H1 (cell line): Measurements from ENCODE around the gene CDC42BPB. TPM values are rescaled to one million over a fixed set of nuclear protein-coding genes. Genes with fewer than 3 reads are reported as not detected.

ENCODE experiments used
- BACH1 ChIP-seq: IDR thresholded peaks from 2 replicates; pipeline ENCODE4 v1.6.1; 2012; ENCODE audit warnings: low read length, improper control_type of control experiment
- BRCA1 ChIP-seq: IDR thresholded peaks from 2 replicates; pipeline ENCODE4 v1.6.1; 2012; ENCODE audit warnings: low read depth, low read length, improper control_type of control experiment
- CEBPB ChIP-seq: IDR thresholded peaks from 2 replicates; pipeline ENCODE4 v1.6.1; 2012; ENCODE audit warnings: low read depth, low read length
- CHD7 ChIP-seq: fragments of 300-600 bp; sonication (generic); IDR thresholded peaks from 2 replicates; pipeline ENCODE4 v1.7.1; 2012; ENCODE audit warnings: low read length, moderate library complexity, mild to moderate bottlenecking, inconsistent platforms; ENCODE audit not compliant: insufficient replicate concordance
- HDAC6 ChIP-seq: IDR thresholded peaks from one replicate; pipeline ENCODE4 v1.7.1; 2012; ENCODE audit warnings: low read depth, mild to moderate bottlenecking, inconsistent platforms, low read length, moderate library complexity
- KDM1A ChIP-seq: fragments of 200-600, 300-600 bp; sonication (generic); IDR thresholded peaks from 2 replicates; pipeline ENCODE4 v1.7.1; 2016; ENCODE audit warnings: mild to moderate bottlenecking, low read length, borderline replicate concordance
- POU5F1 ChIP-seq: IDR thresholded peaks from 2 replicates; pipeline ENCODE4 v1.6.1; 2011; ENCODE audit warnings: low read depth, mild to moderate bottlenecking, low read length, moderate library complexity
- RBBP5 ChIP-seq: IDR thresholded peaks from 2 replicates; pipeline ENCODE4 v1.7.1; 2012; ENCODE audit warnings: low read depth, mild to moderate bottlenecking, inconsistent platforms, low read length, moderate library complexity, borderline replicate concordance
- SIN3A ChIP-seq, 2 experiments: IDR thresholded peaks in 1 of 2; conservative IDR thresholded peaks in 1 of 2; 2 replicates each; pipeline ENCODE4 v1.6.1; 2011 to 2012; ENCODE audit warnings: low read length in 2 of 2, improper control_type of control experiment in 1 of 2, low read depth in 1 of 2, mild to moderate bottlenecking in 1 of 2
- SP4 ChIP-seq: IDR thresholded peaks from 2 replicates; pipeline ENCODE4 v1.6.1; 2012; ENCODE audit warnings: low read length, inconsistent platforms
- ZNF274 ChIP-seq: IDR thresholded peaks from 2 replicates; pipeline ENCODE4 v1.7.0; 2012; ENCODE audit warnings: low read length, borderline replicate concordance; ENCODE audit errors: extremely low read depth
- polyA plus RNA-seq, 7 experiments: library from polyadenylated mRNA; depleted of rRNA in 3 of 7; stranded (reverse) in 5 of 7; unstranded in 2 of 7; fragments of >200 nt in 5 of 7; fragments of 200-250 nt in 2 of 7; gene quantifications; 1 replicate in 5 of 7; 2 replicates in 1 of 7; 4 replicates in 1 of 7; pipeline versions ENCODE4 v1.2.1 to v1.2.3, GENCODE V29; 2011 to 2013; ENCODE audit warnings: missing spikeins in 2 of 7, mixed read lengths in 2 of 7
- total RNA-seq: library from RNA; stranded (reverse); fragmentation: NEBNext Ultra II Directional; extraction: Animal tissue kit (Norgen Biotek cat#: 25700); gene quantifications from 2 replicates; pipeline ENCODE4 v1.2.1, GENCODE V29; 2021

CDC42BPB gene
- total and polyA plus RNA-seq, 2 of the 8 experiments (the other 6 are each of a cell fraction or from before 2014, with no cell fraction given): 51.2 to 88.2 TPM

- no peak for TF ChIP-seq CHD7
- TF ChIP-seq BACH1: no peak
- TF ChIP-seq SP4: no peak
- TF ChIP-seq KDM1A: no peak
- no peak for TF ChIP-seq RBBP5
- TF ChIP-seq SIN3A (conservative IDR thresholded peaks at IDR 0.05 in 1 of 2, IDR thresholded peaks at IDR 0.05 in 1 of 2; ENCODE audit: low read depth in 1 of 2, low read length in 2 of 2): no peak
- TF ChIP-seq HDAC6: no peak
- no peak for TF ChIP-seq CEBPB
- TF ChIP-seq BRCA1: no peak
- no peak for TF ChIP-seq ZNF274
- TF ChIP-seq POU5F1: no peak
These were observed 55.5 kb downstream of the CDC42BPB start (continued) for GRCh38 chr14:103001651-103002396.
